Stimulated activated effector memory CD8-positive, alpha-beta T cell treated with anti-CD3 and anti-CD28 coated beads, Interleukin-12 subunit alpha, Interleukin-12 subunit beta, amount 100 ng/mL, for 72 hours (primary cell): ENCODE measurements around the gene EFNB2.

ENCODE experiments used
- ATAC-seq: fragments of 150-1000 bp; cut with Tn5 transposase; 2 replicates; pipeline ENCODE4 v1.10.0; 2021
- DNase-seq, 2 donors: peaks; one replicate each; pipeline ENCODE4 v3.0.0; 2021 to 2022; ENCODE audit warnings: low spot score in 2 of 2
- H3K27ac Mint-ChIP-seq: one replicate; pipeline ENCODE4 v1.8.0; 2022; ENCODE audit warnings: mild to moderate bottlenecking, mixed read lengths
- H3K36me3 Mint-ChIP-seq: one replicate; pipeline ENCODE4 v1.8.0; 2022; ENCODE audit warnings: mild to moderate bottlenecking, mixed read lengths
- H3K4me1 Mint-ChIP-seq: one replicate; pipeline ENCODE4 v1.8.0; 2022; ENCODE audit warnings: mixed read lengths
- H3K4me3 Mint-ChIP-seq: one replicate; pipeline ENCODE4 v1.8.0; 2022; ENCODE audit warnings: mild to moderate bottlenecking, mixed read lengths
- H3K9me3 Mint-ChIP-seq: one replicate; pipeline ENCODE4 v1.8.0; 2022; ENCODE audit warnings: mixed read lengths

Gene EFNB2

GRCh38 chr13:106535552-106536243, at the start of gene EFNB2:
TSS of gene EFNB2 (minus strand) at chr13:106535662. CDS start at chr13:106534964, 698 bp downstream.
- Mint-ChIP-seq H3K27ac (peak within 1 kb of the TSS; percentile 82), H3K36me3 (peaks cover 5% of the 10 kb centered on the region), H3K4me1 (peaks cover 12% of the 10 kb centered on the region), H3K9me3 (no peaks in the 10 kb centered on the region), H3K4me3 (peak within 1 kb of the TSS; percentile 90)
- ATAC-seq (peak; percentile 98), DNase-seq (peak; percentile 77 to 90)

- Mint-ChIP-seq H3K4me1 (no peaks in the 10 kb centered on the region), H3K27ac (no peak overlapping the region), H3K36me3 (no peaks in the 10 kb centered on the region), H3K9me3 (peaks cover 7% of the 10 kb centered on the region), H3K4me3 (no peak overlapping the region)
- DNase-seq, result no peak
- no peak for ATAC-seq
Observed at GRCh38 chr13:106581225-106581624, 45.8 kb upstream of the EFNB2 start.

- no peak overlapping the region for H3K4me3 Mint-ChIP-seq
- H3K27ac Mint-ChIP-seq, result no peak overlapping the region
- ATAC-seq (no peak), DNase-seq (no peak)
- H3K36me3 Mint-ChIP-seq, result no peaks in the 10 kb centered on the region
- H3K4me1 Mint-ChIP-seq, result no peaks in the 10 kb centered on the region
- no peaks in the 10 kb centered on the region for H3K9me3 Mint-ChIP-seq
Observed at GRCh38 chr13:106575896-106576295, 40.4 kb upstream of the EFNB2 start.

- H3K4me1 Mint-ChIP-seq, result peaks cover 9% of the 10 kb centered on the region
- H3K4me3 Mint-ChIP-seq, result no peak overlapping the region
- no peaks in the 10 kb centered on the region for H3K36me3 Mint-ChIP-seq
- no peak overlapping the region for H3K27ac Mint-ChIP-seq
- DNase-seq, result no peak
- no peaks in the 10 kb centered on the region for H3K9me3 Mint-ChIP-seq
- no peak for ATAC-seq
Observed at GRCh38 chr13:106573868-106574267, 38.4 kb upstream of the EFNB2 start.

- no peaks in the 10 kb centered on the region for H3K9me3 Mint-ChIP-seq
- DNase-seq (no peak), ATAC-seq (no peak)
- no peak overlapping the region for H3K27ac Mint-ChIP-seq
- H3K4me3 Mint-ChIP-seq, result no peak overlapping the region
- peaks cover 14% of the 10 kb centered on the region for H3K4me1 Mint-ChIP-seq
- peaks cover 1% of the 10 kb centered on the region for H3K36me3 Mint-ChIP-seq
Observed at GRCh38 chr13:106573284-106573846, 37.9 kb upstream of the EFNB2 start.

GRCh38 chr13:106570299-106570852, 34.9 kb upstream of the EFNB2 start:
- no peaks in the 10 kb centered on the region for H3K9me3 Mint-ChIP-seq
- peak overlapping the region; percentile 49 for H3K4me3 Mint-ChIP-seq
- DNase-seq (peak in 1 of 2 donors; percentile 14), ATAC-seq (peak; percentile 22)
- peak overlapping the region; percentile 56 for H3K27ac Mint-ChIP-seq
- peaks cover 29% of the 10 kb centered on the region for H3K4me1 Mint-ChIP-seq
- peaks cover 23% of the 10 kb centered on the region for H3K36me3 Mint-ChIP-seq

- Mint-ChIP-seq H3K4me1 (peaks cover 38% of the 10 kb centered on the region), H3K36me3 (peaks cover 26% of the 10 kb centered on the region), H3K9me3 (no peaks in the 10 kb centered on the region), H3K27ac (no peak overlapping the region), H3K4me3 (peak overlapping the region; percentile 49)
- ATAC-seq, result no peak
- DNase-seq, result no peak
Observed at GRCh38 chr13:106569233-106570095, 34.0 kb upstream of the EFNB2 start.

GRCh38 chr13:106568299-106569003, 33.0 kb upstream of the EFNB2 start:
- ATAC-seq (peak; percentile 33), DNase-seq (no peak)
- Mint-ChIP-seq H3K36me3 (peaks cover 34% of the 10 kb centered on the region), H3K4me3 (peak overlapping the region; percentile 97), H3K4me1 (peaks cover 48% of the 10 kb centered on the region), H3K9me3 (no peaks in the 10 kb centered on the region), H3K27ac (peak overlapping the region; percentile 99)

- H3K4me1 Mint-ChIP-seq, result peaks cover 54% of the 10 kb centered on the region
- peaks cover 34% of the 10 kb centered on the region for H3K36me3 Mint-ChIP-seq
Observed at GRCh38 chr13:106567474-106568298, 32.2 kb upstream of the EFNB2 start, which contains the start of gene ARGLU1. TSS of gene ARGLU1 (minus strand) at chr13:106568137. CDS start at chr13:106567919, 218 bp downstream.

GRCh38 chr13:106566641-106567473, 31.4 kb upstream of the EFNB2 start:
- Mint-ChIP-seq H3K9me3 (no peaks in the 10 kb centered on the region), H3K4me3 (peak overlapping the region; percentile 97), H3K36me3 (peaks cover 34% of the 10 kb centered on the region), H3K4me1 (peaks cover 62% of the 10 kb centered on the region), H3K27ac (peak overlapping the region; percentile 99)
- ATAC-seq (peak; percentile 59), DNase-seq (no peak)

More at GRCh38 chr13:106567474-106568298, 32.2 kb upstream of the EFNB2 start, which contains the start of gene ARGLU1:
- Mint-ChIP-seq H3K4me3 (peak within 1 kb of the TSS; percentile 97), H3K27ac (peak within 1 kb of the TSS; percentile 99), H3K9me3 (no peaks in the 10 kb centered on the region)
- ATAC-seq (peak; percentile 80), DNase-seq (peak; percentile 95 to 98)

- peak overlapping the region; percentile 59 for H3K27ac Mint-ChIP-seq
- H3K36me3 Mint-ChIP-seq, result peaks cover 49% of the 10 kb centered on the region
- ATAC-seq (no peak), DNase-seq (no peak)
- H3K4me1 Mint-ChIP-seq, result peaks cover 70% of the 10 kb centered on the region
- H3K9me3 Mint-ChIP-seq, result no peaks in the 10 kb centered on the region
- H3K4me3 Mint-ChIP-seq, result peak overlapping the region; percentile 97
Observed at GRCh38 chr13:106565127-106565775, 29.8 kb upstream of the EFNB2 start.

GRCh38 chr13:106562301-106562700, 26.8 kb upstream of the EFNB2 start:
- Mint-ChIP-seq H3K9me3 (no peaks in the 10 kb centered on the region), H3K4me1 (peaks cover 78% of the 10 kb centered on the region), H3K4me3 (peak overlapping the region; percentile 3), H3K27ac (peak overlapping the region; percentile 5), H3K36me3 (peaks cover 67% of the 10 kb centered on the region)
- ATAC-seq, result no peak
- DNase-seq, result no peak
